Stimulated activated CD4-positive, alpha-beta T cell treated with anti-CD3 and anti-CD28 coated beads, Interleukin-15, amount 100 ng/mL, for 24 hours (primary cell): ENCODE data around the gene KREMEN1.
A peak's percentile ranks its signal among the peaks of the same experiment; 100 is the strongest.

Experiments used
- DNase-seq: peaks from one replicate; pipeline ENCODE4 v3.0.0-alpha.2; 2020

KREMEN1 gene

GRCh38 chr22:29049655-29050263 lies 23.1 kb upstream of the KREMEN1 start:
- no peak for DNase-seq

- DNase-seq, result no peak
Observed at GRCh38 chr22:29050457-29050856, 22.4 kb upstream of the KREMEN1 start.

GRCh38 chr22:29053048-29053702 lies 19.7 kb upstream of the KREMEN1 start:
- DNase-seq, result no peak

- DNase-seq, result no peak
Observed at GRCh38 chr22:29054251-29054767, 18.5 kb upstream of the KREMEN1 start.

- DNase-seq, result no peak
Observed at GRCh38 chr22:29055192-29055830, 17.5 kb upstream of the KREMEN1 start.

GRCh38 chr22:29056472-29056871 lies 16.4 kb upstream of the KREMEN1 start:
- no peak for DNase-seq

- DNase-seq, result no peak
Observed at GRCh38 chr22:29060251-29060869, 12.5 kb upstream of the KREMEN1 start.

- no peak for DNase-seq
Observed at GRCh38 chr22:29060931-29061330, 11.9 kb upstream of the KREMEN1 start.

GRCh38 chr22:29061773-29062172 lies 11.1 kb upstream of the KREMEN1 start, which contains the start of gene C22orf31:
Gene C22orf31, minus strand, starts transcription at chr22:29061831. Its CDS starts 39 bp downstream, at chr22:29061792.
- DNase-seq, result no peak

GRCh38 chr22:29062286-29062821 lies 10.5 kb upstream of the KREMEN1 start:
- no peak for DNase-seq

GRCh38 chr22:29065468-29066190 lies 7.2 kb upstream of the KREMEN1 start:
- no peak for DNase-seq

GRCh38 chr22:29069463-29069862 lies 3.4 kb upstream of the KREMEN1 start:
- DNase-seq, result no peak

- DNase-seq, result no peak
Observed at GRCh38 chr22:29070490-29070889, 2.3 kb upstream of the KREMEN1 start.

- peak; percentile 65 for DNase-seq
Observed at GRCh38 chr22:29071261-29072045, 1.4 kb upstream of the KREMEN1 start.

GRCh38 chr22:29072193-29072978 lies 449 bp upstream of the KREMEN1 start:
- DNase-seq, result peak; percentile 90

- DNase-seq, result peak; percentile 30
Observed at GRCh38 chr22:29073618-29074275, 912 bp downstream of the KREMEN1 start.

- DNase-seq, result no peak
Observed at GRCh38 chr22:29074276-29074772, 1.5 kb downstream of the KREMEN1 start.

- DNase-seq, result no peak
Observed at GRCh38 chr22:29078036-29078868, 5.4 kb downstream of the KREMEN1 start.

GRCh38 chr22:29078869-29079207 lies 6.0 kb downstream of the KREMEN1 start:
- no peak for DNase-seq
